Endothelial cell (in vitro differentiated cells): ENCODE results near the gene MOCS1. TPM values are rescaled to one million over a fixed set of nuclear protein-coding genes. Genes with fewer than 3 reads are reported as not detected.

Source experiments
- DNase-seq: peaks from one replicate; pipeline ENCODE4 v3.0.0; 2021; ENCODE audit warnings: low spot score
- H3K27ac Mint-ChIP-seq: one replicate; pipeline ENCODE4 v1.8.0; 2021; ENCODE audit warnings: mixed read lengths, inconsistent platforms; ENCODE audit not compliant: unreplicated experiment
- H3K27me3 Mint-ChIP-seq: one replicate; pipeline ENCODE4 v1.8.0; 2021; ENCODE audit warnings: mild to moderate bottlenecking, moderate library complexity, mixed read lengths, inconsistent platforms; ENCODE audit not compliant: unreplicated experiment
- H3K36me3 Mint-ChIP-seq: one replicate; pipeline ENCODE4 v1.8.0; 2021; ENCODE audit warnings: mild to moderate bottlenecking, low read depth, mixed read lengths, inconsistent platforms; ENCODE audit not compliant: unreplicated experiment
- H3K4me1 Mint-ChIP-seq: one replicate; pipeline ENCODE4 v1.8.0; 2021; ENCODE audit warnings: mild to moderate bottlenecking, mixed read lengths, inconsistent platforms; ENCODE audit not compliant: unreplicated experiment
- H3K4me3 Mint-ChIP-seq: one replicate; pipeline ENCODE4 v1.8.0; 2021; ENCODE audit warnings: mild to moderate bottlenecking, mixed read lengths, inconsistent platforms; ENCODE audit not compliant: unreplicated experiment
- H3K9me3 Mint-ChIP-seq: one replicate; pipeline ENCODE4 v1.8.0; 2021; ENCODE audit warnings: mixed read lengths, inconsistent platforms; ENCODE audit not compliant: unreplicated experiment
- total RNA-seq: library from RNA; stranded (reverse); fragmentation: NEBNext Ultra II Directional; extraction: Animal tissue kit (Norgen Biotek cat#: 25700); gene quantifications from one replicate; pipeline ENCODE4 v1.2.1, GENCODE V29; 2021; ENCODE audit not compliant: unreplicated experiment
- TF ChIP-seq, protein P1 (sequence below): fragments of 200-600 bp; sonication (generic); IDR thresholded peaks from one replicate; pipeline ENCODE4 v1.5.0; 2021; ENCODE audit warnings: antibody characterized with exemption; ENCODE audit not compliant: unreplicated experiment

The MOCS1 gene
- total RNA-seq, 1 donor from 2014 or later = 15.8 TPM

- TF ChIP-seq, protein P1, sequence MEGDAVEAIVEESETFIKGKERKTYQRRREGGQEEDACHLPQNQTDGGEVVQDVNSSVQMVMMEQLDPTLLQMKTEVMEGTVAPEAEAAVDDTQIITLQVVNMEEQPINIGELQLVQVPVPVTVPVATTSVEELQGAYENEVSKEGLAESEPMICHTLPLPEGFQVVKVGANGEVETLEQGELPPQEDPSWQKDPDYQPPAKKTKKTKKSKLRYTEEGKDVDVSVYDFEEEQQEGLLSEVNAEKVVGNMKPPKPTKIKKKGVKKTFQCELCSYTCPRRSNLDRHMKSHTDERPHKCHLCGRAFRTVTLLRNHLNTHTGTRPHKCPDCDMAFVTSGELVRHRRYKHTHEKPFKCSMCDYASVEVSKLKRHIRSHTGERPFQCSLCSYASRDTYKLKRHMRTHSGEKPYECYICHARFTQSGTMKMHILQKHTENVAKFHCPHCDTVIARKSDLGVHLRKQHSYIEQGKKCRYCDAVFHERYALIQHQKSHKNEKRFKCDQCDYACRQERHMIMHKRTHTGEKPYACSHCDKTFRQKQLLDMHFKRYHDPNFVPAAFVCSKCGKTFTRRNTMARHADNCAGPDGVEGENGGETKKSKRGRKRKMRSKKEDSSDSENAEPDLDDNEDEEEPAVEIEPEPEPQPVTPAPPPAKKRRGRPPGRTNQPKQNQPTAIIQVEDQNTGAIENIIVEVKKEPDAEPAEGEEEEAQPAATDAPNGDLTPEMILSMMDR = no peak
- peaks cover 2% of the 10 kb centered on the region for H3K27me3 Mint-ChIP-seq
- peaks cover 2% of the 10 kb centered on the region for H3K4me1 Mint-ChIP-seq
- no peak for DNase-seq
- H3K36me3 Mint-ChIP-seq = no peaks in the 10 kb centered on the region
- H3K9me3 Mint-ChIP-seq = no peaks in the 10 kb centered on the region
- no peak overlapping the region for H3K4me3 Mint-ChIP-seq
- H3K27ac Mint-ChIP-seq = no peak overlapping the region
Observed at GRCh38 chr6:39941820-39942219, 7.6 kb upstream of the MOCS1 start.

GRCh38 chr6:39941138-39941537, 6.9 kb upstream of the MOCS1 start:
- H3K36me3 Mint-ChIP-seq = no peaks in the 10 kb centered on the region
- H3K27me3 Mint-ChIP-seq = peaks cover 2% of the 10 kb centered on the region
- no peaks in the 10 kb centered on the region for H3K9me3 Mint-ChIP-seq

DNA sequence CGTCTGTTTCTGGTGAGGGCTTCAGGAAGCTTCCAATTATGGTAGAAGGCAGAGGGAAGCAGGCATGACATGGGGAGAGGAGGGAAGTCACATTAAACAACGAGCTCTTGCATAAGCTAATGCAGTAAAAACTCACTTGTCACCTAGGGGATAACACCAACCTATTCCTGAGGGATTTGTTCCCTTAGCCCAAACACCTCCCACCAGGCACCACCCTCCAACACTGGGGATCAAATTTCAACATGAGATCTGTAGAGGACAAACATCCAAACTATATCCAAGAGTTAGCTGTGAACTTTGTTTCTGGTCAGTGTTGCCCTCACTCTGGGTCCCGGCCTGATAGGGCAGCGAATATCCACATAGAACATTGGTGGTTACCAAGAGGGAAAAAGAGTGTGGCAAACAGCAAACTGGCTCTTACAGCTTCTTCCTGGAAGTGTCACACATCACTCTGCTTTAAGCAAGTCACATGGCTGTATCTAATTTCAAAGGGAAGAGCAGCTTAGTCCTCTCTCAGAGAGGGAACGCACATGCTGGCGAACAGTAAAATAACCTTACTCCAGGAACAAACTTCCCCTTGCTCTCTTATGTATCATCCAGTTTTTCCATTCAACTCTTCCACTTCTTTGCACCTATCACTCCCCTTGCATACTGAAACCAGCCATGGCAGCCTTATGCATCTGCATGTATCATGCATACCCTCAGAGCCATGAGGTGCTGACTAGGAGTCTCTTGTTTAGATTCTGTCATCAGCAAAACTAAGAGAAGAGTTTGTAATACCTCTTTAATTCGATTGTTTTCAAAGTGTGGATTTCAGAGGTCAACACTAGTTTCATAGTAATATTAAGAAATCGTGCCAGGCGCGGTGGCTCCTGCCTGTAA, 4.8 kb upstream of the MOCS1 start:
- H3K4me1 Mint-ChIP-seq = peaks cover 2% of the 10 kb centered on the region
- H3K36me3 Mint-ChIP-seq = no peaks in the 10 kb centered on the region
- no peak for DNase-seq
- peaks cover 2% of the 10 kb centered on the region for H3K27me3 Mint-ChIP-seq
- TF ChIP-seq, protein P1 = no peak
- no peaks in the 10 kb centered on the region for H3K9me3 Mint-ChIP-seq
- H3K4me3 Mint-ChIP-seq = no peak overlapping the region
- H3K27ac Mint-ChIP-seq = no peak overlapping the region

More at GRCh38 chr6:39941138-39941537, 6.9 kb upstream of the MOCS1 start:
- TF ChIP-seq, protein P1 = no peak
- DNase-seq = no peak
- Mint-ChIP-seq H3K27ac (no peak overlapping the region), H3K4me1 (peaks cover 2% of the 10 kb centered on the region), H3K4me3 (no peak overlapping the region)

DNA sequence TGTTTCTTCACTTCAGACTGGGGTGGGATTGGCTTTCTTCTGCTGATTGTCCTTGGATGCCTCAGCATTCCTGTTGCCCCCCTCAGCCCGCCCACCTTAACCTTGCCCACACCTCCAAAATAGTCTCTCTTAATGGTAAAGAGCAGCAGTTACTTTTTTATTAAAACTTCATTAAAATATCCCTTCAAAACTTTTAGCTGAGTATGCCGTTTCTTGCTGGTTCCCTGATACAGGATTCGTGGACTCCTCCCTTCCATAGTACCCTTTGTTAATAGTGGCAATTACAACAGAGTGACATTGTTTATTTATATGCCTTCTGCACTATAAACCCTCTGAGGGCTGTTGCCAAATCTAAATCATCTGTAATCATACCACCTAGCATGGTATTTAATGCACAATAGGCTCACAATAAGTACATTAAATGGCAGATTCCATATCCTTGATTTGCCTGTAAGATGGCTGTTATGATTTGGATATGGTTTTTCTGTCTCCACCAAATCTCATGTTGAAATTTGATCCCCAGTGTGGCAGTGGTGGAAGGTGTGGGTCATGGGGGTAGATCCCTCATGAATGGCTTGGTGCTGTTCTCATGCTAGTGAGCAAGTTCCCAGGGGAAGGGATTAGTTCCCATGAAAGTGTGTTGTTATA, 3.5 kb upstream of the MOCS1 start:
- no peak for DNase-seq
- H3K9me3 Mint-ChIP-seq = no peaks in the 10 kb centered on the region
- H3K27me3 Mint-ChIP-seq = peaks cover 2% of the 10 kb centered on the region
- H3K27ac Mint-ChIP-seq = no peak overlapping the region
- TF ChIP-seq, protein P1 = no peak
- H3K4me3 Mint-ChIP-seq = no peak overlapping the region
- peaks cover 12% of the 10 kb centered on the region for H3K4me1 Mint-ChIP-seq
- H3K36me3 Mint-ChIP-seq = no peaks in the 10 kb centered on the region

DNA sequence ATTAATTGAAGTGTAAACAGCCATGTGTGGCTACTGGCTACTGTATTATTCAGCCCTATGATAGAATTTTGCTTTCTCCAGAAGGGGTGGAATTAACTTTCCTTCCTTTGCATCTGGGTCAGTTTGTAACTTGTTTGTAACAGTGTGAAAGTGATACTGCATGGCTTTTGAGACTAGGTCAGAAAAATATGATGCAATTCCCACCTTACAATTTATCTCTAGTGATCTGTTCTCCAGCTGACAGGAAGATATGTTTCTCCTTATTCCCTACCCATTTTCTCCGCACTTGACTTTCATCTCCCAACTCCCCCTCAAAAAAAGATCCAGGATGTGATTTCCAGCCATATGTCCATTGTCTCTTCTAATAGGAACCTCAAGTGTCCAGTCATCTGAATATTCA, 2.6 kb upstream of the MOCS1 start:
- peaks cover 2% of the 10 kb centered on the region for H3K27me3 Mint-ChIP-seq
- no peak overlapping the region for H3K4me3 Mint-ChIP-seq
- no peaks in the 10 kb centered on the region for H3K36me3 Mint-ChIP-seq
- DNase-seq = no peak
- H3K27ac Mint-ChIP-seq = no peak overlapping the region
- TF ChIP-seq, protein P1 = no peak
- H3K4me1 Mint-ChIP-seq = peaks cover 12% of the 10 kb centered on the region
- no peaks in the 10 kb centered on the region for H3K9me3 Mint-ChIP-seq
